OCI-LY3 (cell line): ENCODE data around the gene CES3.

Source experiments
- H2AFZ ChIP-seq: fragments of 200-600, 300-600 bp; shearing (Covaris generic); 2 replicates; pipeline ENCODE4 v1.6.0; 2014; ENCODE audit warnings: antibody characterized with exemption, low read depth, low read length
- H3K27ac ChIP-seq: fragments of 200-600, 300-600 bp; sonication (generic); 2 replicates; pipeline ENCODE4 v1.5.1; 2014; ENCODE audit warnings: mild to moderate bottlenecking, low read length, moderate library complexity, mixed read lengths
- H3K27me3 ChIP-seq: fragments of 200-600, 300-600 bp; sonication (generic); 2 replicates; pipeline ENCODE4 v1.6.1; 2014; ENCODE audit warnings: low read depth, low read length, mixed read lengths
- H3K36me3 ChIP-seq: fragments of 200-600, 300-600 bp; sonication (generic); replicated peaks from 2 replicates; pipeline ENCODE3; 2014; ENCODE audit warnings: low read depth, low read length, mixed read lengths
- H3K4me1 ChIP-seq: fragments of 300-600, 200-600 bp; sonication (generic); 2 replicates; pipeline ENCODE4 v1.6.1; 2014; ENCODE audit warnings: low read length, mixed read lengths
- H3K4me2 ChIP-seq: fragments of 200-600, 300-600 bp; sonication (generic); 2 replicates; pipeline ENCODE4 v1.6.1; 2014; ENCODE audit warnings: low read length, mixed read lengths
- H3K4me3 ChIP-seq: fragments of 300-600, 200-600 bp; sonication (generic); 2 replicates; pipeline ENCODE4 v1.5.1; 2014; ENCODE audit warnings: antibody characterized with exemption, mild to moderate bottlenecking, low read length, moderate library complexity
- H3K79me2 ChIP-seq: fragments of 300-600, 200-600 bp; shearing (Covaris generic); 2 replicates; pipeline ENCODE4 v1.6.1; 2014; ENCODE audit warnings: mild to moderate bottlenecking, low read length, mixed read lengths
- H3K9ac ChIP-seq: fragments of 300-600, 200-600 bp; shearing (Covaris generic); 2 replicates; pipeline ENCODE4 v1.6.0; 2014; ENCODE audit warnings: mild to moderate bottlenecking, low read length, moderate library complexity
- H3K9me3 ChIP-seq: fragments of 200-600, 300-600 bp; shearing (Covaris generic); 2 replicates; pipeline ENCODE4 v1.6.1; 2014; ENCODE audit warnings: low read length, mixed read lengths; ENCODE audit not compliant: insufficient read depth
- H4K20me1 ChIP-seq: fragments of 200-600, 300-600 bp; sonication (generic); 2 replicates; pipeline ENCODE4 v1.6.1; 2016; ENCODE audit warnings: low read length, mixed read lengths; ENCODE audit not compliant: insufficient read depth
- CTCF ChIP-seq: fragments of 200-600, 300-600 bp; sonication (generic); IDR thresholded peaks from 2 replicates; pipeline ENCODE4 v1.5.1; 2014; ENCODE audit warnings: antibody characterized with exemption, low read length, low read depth
- EZH2phosphoT487 ChIP-seq: fragments of 200-600 bp; shearing (Covaris generic); IDR thresholded peaks from 2 replicates; pipeline ENCODE4 v1.6.1; 2018; ENCODE audit warnings: antibody characterized with exemption, mixed run types, low read depth

The CES3 gene

GRCh38 chr16:66949472-66949871 is 11.6 kb upstream of the CES3 start:
- TF ChIP-seq CTCF = no peak
- TF ChIP-seq EZH2phosphoT487 = no peak
- Histone ChIP-seq H3K4me2 (no peak overlapping the region), H2AFZ (no peak overlapping the region), H3K4me1 (peaks cover 11% of the 10 kb centered on the region), H3K27ac (no peak overlapping the region), H3K36me3 (no peaks in the 10 kb centered on the region), H3K4me3 (no peak overlapping the region), H4K20me1 (no peaks in the 10 kb centered on the region), H3K9ac (no peak overlapping the region), H3K9me3 (no peaks in the 10 kb centered on the region), H3K79me2 (no peaks in the 10 kb centered on the region), H3K27me3 (peaks cover 5% of the 10 kb centered on the region; the same call in 1 of the 2 replicates)

- Histone ChIP-seq H3K9ac (no peak overlapping the region), H3K79me2 (no peaks in the 10 kb centered on the region), H3K9me3 (no peaks in the 10 kb centered on the region), H3K36me3 (no peaks in the 10 kb centered on the region), H4K20me1 (no peaks in the 10 kb centered on the region), H3K27ac (no peak overlapping the region), H3K4me3 (no peak overlapping the region), H3K27me3 (peaks cover 5% of the 10 kb centered on the region; the same call in 1 of the 2 replicates), H2AFZ (no peak overlapping the region), H3K4me2 (peak overlapping the region; percentile 34), H3K4me1 (peaks cover 11% of the 10 kb centered on the region)
- TF ChIP-seq EZH2phosphoT487 (no peak), CTCF (no peak)
Observed at GRCh38 chr16:66950437-66950836, 10.6 kb upstream of the CES3 start.

GRCh38 chr16:66950971-66951790 is 9.9 kb upstream of the CES3 start:
- Histone ChIP-seq H4K20me1 (no peaks in the 10 kb centered on the region), H3K4me2 (no peak overlapping the region), H3K36me3 (no peaks in the 10 kb centered on the region), H2AFZ (no peak overlapping the region), H3K27me3 (peaks cover 5% of the 10 kb centered on the region; the same call in 1 of the 2 replicates), H3K4me1 (peaks cover 11% of the 10 kb centered on the region), H3K27ac (no peak overlapping the region), H3K4me3 (no peak overlapping the region), H3K9me3 (no peaks in the 10 kb centered on the region), H3K79me2 (no peaks in the 10 kb centered on the region), H3K9ac (no peak overlapping the region)
- no peak for TF ChIP-seq CTCF
- no peak for TF ChIP-seq EZH2phosphoT487

GRCh38 chr16:66952430-66953110 is 8.5 kb upstream of the CES3 start:
- peaks cover 17% of the 10 kb centered on the region for H3K4me1 ChIP-seq
- H3K9me3 ChIP-seq = no peaks in the 10 kb centered on the region
- H3K9ac ChIP-seq = no peak overlapping the region
- no peak overlapping the region for H3K4me2 ChIP-seq
- peaks cover 5% of the 10 kb centered on the region; the same call in 1 of the 2 replicates for H3K27me3 ChIP-seq
- H3K36me3 ChIP-seq = no peaks in the 10 kb centered on the region
- TF ChIP-seq EZH2phosphoT487 (no peak), CTCF (no peak)
- no peaks in the 10 kb centered on the region for H4K20me1 ChIP-seq
- no peak overlapping the region for H3K27ac ChIP-seq
- no peak overlapping the region for H2AFZ ChIP-seq
- no peak overlapping the region for H3K4me3 ChIP-seq
- H3K79me2 ChIP-seq = no peaks in the 10 kb centered on the region
